HCT116 (cell line): ENCODE results near the gene CCDC8. TPM values are rescaled to one million over a fixed set of nuclear protein-coding genes. Genes with fewer than 3 reads are reported as not detected.

Experiments
- ATAC-seq: fragments of 200-7000 bp; cut with Tn5 transposase; 2 replicates; pipeline ENCODE4 v1.9.1; 2020; ENCODE audit warnings: mild to moderate bottlenecking, moderate library complexity
- BruUV-seq: library from RNA; stranded (reverse); fragments of 400-500 nt; replicated peaks from 2 replicates; lab custom pipeline; 2021; lab: Mats Ljungman, UMichigan
- CTCF ChIA-PET: fragments of 300-600 bp; sonication (Branson Sonifier 250); formaldehyde crosslinking; loops from one replicate; lab custom pipeline; 2021; ENCODE audit warnings: antibody characterized with exemption; lab: Charles Lee
- POLR2A ChIA-PET: fragments of 300-600, 350-600 bp; sonication (Branson Sonifier 250); formaldehyde crosslinking; loops from one replicate; lab custom pipeline; 2021; ENCODE audit warnings: antibody characterized with exemption; lab: Charles Lee
- RAD21 ChIA-PET, 2 experiments: fragments of 300-600 bp; sonication (Branson Sonifier 250); formaldehyde crosslinking; loops; one replicate each; lab custom pipeline; 2023; ENCODE audit warnings: low total read pairs in 2 of 2; ENCODE audit not compliant: uncharacterized antibody in 2 of 2, unreplicated experiment in 2 of 2, low non-redundant PET in 1 of 2; lab: Charles Lee
- DNase-seq: peaks from one replicate; pipeline ENCODE4 v3.0.0-alpha.2; 2010; ENCODE audit warnings: low read depth, low spot score
- H2AFZ ChIP-seq: fragments of 200-600 bp; shearing (Covaris generic), sonication (generic); 2 replicates; pipeline ENCODE4 v1.6.1; 2017; ENCODE audit warnings: low read depth, mixed run types, mixed read lengths, antibody characterized with exemption, low read length; ENCODE audit not compliant: poor library complexity, severe bottlenecking
- H3K27ac ChIP-seq: 2 replicates; pipeline ENCODE4 v1.5.1; 2012; ENCODE audit warnings: low read depth, low read length
- H3K27me3 ChIP-seq: fragments of 200-600 bp; sonication (generic); 2 replicates; pipeline ENCODE4 v1.6.1; 2016; ENCODE audit warnings: mixed run types, low read length, mixed read lengths; ENCODE audit not compliant: insufficient read depth
- H3K36me3 ChIP-seq, 2 experiments: fragments of 200-500 bp in 1 of 2; fragments of 200-600 bp in 1 of 2; sonication (Bioruptor generic) in 1 of 2; sonication (generic) in 1 of 2; 2 replicates each; pipeline versions ENCODE4 v1.5.1 to v1.6.1; 2014 to 2016; ENCODE audit warnings: low read length in 2 of 2, inconsistent platforms in 1 of 2, mixed read lengths in 1 of 2, mixed run types in 1 of 2; ENCODE audit not compliant: insufficient read depth in 2 of 2, control insufficient read depth in 1 of 2
- H3K4me1 ChIP-seq, 2 experiments: fragments of 200-600 bp in 1 of 2; sonication (generic) in 1 of 2; 2 replicates each; pipeline versions ENCODE4 v1.5.1 to v1.6.1; 2012 to 2017; ENCODE audit warnings: low read length in 2 of 2, inconsistent platforms in 1 of 2, mild to moderate bottlenecking in 1 of 2, mixed read lengths in 1 of 2, mixed run types in 1 of 2, moderate library complexity in 1 of 2; ENCODE audit not compliant: insufficient read depth in 2 of 2, control insufficient read depth in 1 of 2
- H3K4me2 ChIP-seq: fragments of 200-600 bp; sonication (generic); 2 replicates; pipeline ENCODE4 v1.6.1; 2017; ENCODE audit warnings: mixed run types, low read length, mixed read lengths
- H3K4me3 ChIP-seq, 2 experiments: fragments of 200-600 bp in 1 of 2; sonication (generic) in 1 of 2; replicated peaks in 1 of 2; 2 replicates each; pipeline ENCODE4 v1.5.1; 2011 to 2016; ENCODE audit warnings: low read length in 2 of 2, control low read depth in 1 of 2, low read depth in 1 of 2, mild to moderate bottlenecking in 1 of 2, mixed read lengths in 1 of 2, mixed run types in 1 of 2
- H3K79me2 ChIP-seq: fragments of 200-600 bp; sonication (generic); 2 replicates; pipeline ENCODE4 v1.6.1; 2017; ENCODE audit warnings: mild to moderate bottlenecking, mixed run types, low read length, moderate library complexity, mixed read lengths; ENCODE audit not compliant: insufficient read depth
- H3K9ac ChIP-seq: fragments of 200-600 bp; sonication (generic); 2 replicates; pipeline ENCODE4 v1.6.1; 2016; ENCODE audit warnings: low read length, mixed read lengths
- H3K9me2 ChIP-seq: fragments of 200-600 bp; sonication (generic), shearing (Covaris generic); 2 replicates; pipeline ENCODE4 v1.6.1; 2017; ENCODE audit warnings: mixed run types, mild to moderate bottlenecking, moderate library complexity; ENCODE audit not compliant: insufficient read depth
- H3K9me3 ChIP-seq, 2 experiments: fragments of 200-500 bp in 1 of 2; fragments of 200-600 bp in 1 of 2; sonication (Bioruptor generic) in 1 of 2; sonication (generic) in 1 of 2; 2 replicates each; pipeline ENCODE4 v1.6.1; 2014 to 2017; ENCODE audit warnings: low read length in 2 of 2, mixed read lengths in 2 of 2, inconsistent platforms in 1 of 2, low read depth in 1 of 2, mild to moderate bottlenecking in 1 of 2, mixed run types in 1 of 2, moderate library complexity in 1 of 2; ENCODE audit not compliant: control insufficient read depth in 1 of 2, insufficient read depth in 1 of 2
- H4K20me1 ChIP-seq: fragments of 200-600 bp; sonication (generic), shearing (Covaris generic); 2 replicates; pipeline ENCODE4 v1.6.1; 2017; ENCODE audit warnings: mixed run types, mild to moderate bottlenecking, moderate library complexity; ENCODE audit not compliant: insufficient read depth
- CBX3 ChIP-seq: IDR thresholded peaks from 2 replicates; pipeline ENCODE4 v1.6.1; 2012; ENCODE audit warnings: low read depth
- CEBPB ChIP-seq: IDR thresholded peaks from 2 replicates; pipeline ENCODE4 v1.6.1; 2012; ENCODE audit warnings: low read depth
- EZH2phosphoT487 ChIP-seq: fragments of 200-600 bp; IDR thresholded peaks from 2 replicates; pipeline ENCODE4 v1.6.1; 2018; ENCODE audit warnings: antibody characterized with exemption, borderline replicate concordance
- JUND ChIP-seq: IDR thresholded peaks from 2 replicates; pipeline ENCODE4 v1.6.1; 2012
- POLR2A ChIP-seq: IDR thresholded peaks from 2 replicates; pipeline ENCODE4 v1.7.0; 2011; ENCODE audit warnings: borderline replicate concordance; ENCODE audit not compliant: insufficient read depth, insufficient read length; ENCODE audit errors: extremely low read depth
- SP1 ChIP-seq: IDR thresholded peaks from 2 replicates; pipeline ENCODE4 v1.6.1; 2012; ENCODE audit warnings: low read depth
- TCF7L2 ChIP-seq: IDR thresholded peaks from 2 replicates; pipeline ENCODE4 v1.7.0; 2011; ENCODE audit warnings: borderline replicate concordance, inconsistent platforms; ENCODE audit not compliant: insufficient read depth, insufficient read length; ENCODE audit errors: extremely low read depth
- intact Hi-C: fragments of 100-400 bp; cut with micrococcal nuclease; formaldehyde crosslinking; loops from 2 replicates; pipeline ENCODE4 v1.10.0; 2022
- total RNA-seq: library from RNA; stranded (reverse); gene quantifications from one replicate; pipeline ENCODE4 v1.2.1, GENCODE V29; 2021; ENCODE audit not compliant: unreplicated experiment
- TF ChIP-seq, protein P1 (sequence below), 3 experiments: fragments of 200-600 bp in 1 of 3; sonication (generic) in 1 of 3; IDR thresholded peaks in 2 of 3; conservative IDR thresholded peaks in 1 of 3; 2 replicates each; pipeline ENCODE4 v1.5.1; 2012 to 2017; ENCODE audit warnings: low read depth in 2 of 3, low read length in 2 of 3, antibody characterized with exemption in 1 of 3, borderline replicate concordance in 1 of 3, control low read depth in 1 of 3, mild to moderate bottlenecking in 1 of 3, mixed read lengths in 1 of 3, mixed run types in 1 of 3, moderate library complexity in 1 of 3; ENCODE audit not compliant: insufficient read depth in 1 of 3
- TF ChIP-seq, protein P2 (sequence below): IDR thresholded peaks from 2 replicates; pipeline ENCODE4 v1.6.1; 2011; ENCODE audit warnings: mild to moderate bottlenecking, low read length, moderate library complexity; ENCODE audit not compliant: insufficient replicate concordance; ENCODE audit errors: extremely low read depth
- TF ChIP-seq, protein P3 (sequence below): IDR thresholded peaks from 2 replicates; pipeline ENCODE4 v1.6.1; 2012; ENCODE audit warnings: low read depth

The CCDC8 gene
- total RNA-seq, 1 experiment from 2014 or later = 0.10 TPM

DNA sequence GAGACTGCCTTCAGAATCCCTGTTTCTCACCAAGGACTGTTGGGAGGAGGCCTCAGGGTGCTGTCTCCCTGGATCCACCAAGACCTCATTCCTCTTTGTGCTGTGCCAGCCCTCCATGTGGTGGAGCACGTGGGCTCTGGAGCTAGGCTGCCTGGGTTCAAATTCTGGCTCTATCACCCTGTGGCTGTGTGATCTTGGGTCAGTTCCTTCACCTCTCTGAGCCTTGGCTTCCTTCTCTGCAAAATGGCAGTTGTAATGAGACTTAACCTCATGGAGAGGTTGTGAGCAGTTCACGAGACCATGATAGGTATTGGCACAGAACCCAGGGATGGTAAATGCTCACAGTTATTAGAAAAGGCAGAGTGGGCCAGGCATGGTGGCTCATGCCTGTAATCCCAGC lies 9.0 kb upstream of the CCDC8 start:
- intact Hi-C loops = no loop called here
- no TSS peak for BruUV-seq
- H2AFZ ChIP-seq = no peak overlapping the region
- POLR2A ChIA-PET = no interaction called here
- TF ChIP-seq POLR2A (no peak), JUND (no peak), SP1 (no peak), EZH2phosphoT487 (no peak), CBX3 (no peak)
- TF ChIP-seq, protein P1, sequence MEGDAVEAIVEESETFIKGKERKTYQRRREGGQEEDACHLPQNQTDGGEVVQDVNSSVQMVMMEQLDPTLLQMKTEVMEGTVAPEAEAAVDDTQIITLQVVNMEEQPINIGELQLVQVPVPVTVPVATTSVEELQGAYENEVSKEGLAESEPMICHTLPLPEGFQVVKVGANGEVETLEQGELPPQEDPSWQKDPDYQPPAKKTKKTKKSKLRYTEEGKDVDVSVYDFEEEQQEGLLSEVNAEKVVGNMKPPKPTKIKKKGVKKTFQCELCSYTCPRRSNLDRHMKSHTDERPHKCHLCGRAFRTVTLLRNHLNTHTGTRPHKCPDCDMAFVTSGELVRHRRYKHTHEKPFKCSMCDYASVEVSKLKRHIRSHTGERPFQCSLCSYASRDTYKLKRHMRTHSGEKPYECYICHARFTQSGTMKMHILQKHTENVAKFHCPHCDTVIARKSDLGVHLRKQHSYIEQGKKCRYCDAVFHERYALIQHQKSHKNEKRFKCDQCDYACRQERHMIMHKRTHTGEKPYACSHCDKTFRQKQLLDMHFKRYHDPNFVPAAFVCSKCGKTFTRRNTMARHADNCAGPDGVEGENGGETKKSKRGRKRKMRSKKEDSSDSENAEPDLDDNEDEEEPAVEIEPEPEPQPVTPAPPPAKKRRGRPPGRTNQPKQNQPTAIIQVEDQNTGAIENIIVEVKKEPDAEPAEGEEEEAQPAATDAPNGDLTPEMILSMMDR (IDR thresholded peaks at IDR 0.05 in 2 of 3, conservative IDR thresholded peaks at IDR 0.05 in 1 of 3; ENCODE audit: borderline replicate concordance in 1 of 3, insufficient read depth in 1 of 3, low read depth in 2 of 3, low read length in 2 of 3) = no peak
- TF ChIP-seq, all 23 proteins: peak for 0
- ATAC-seq (no peak), DNase-seq (no peak)
- ChIA-PET RAD21 (no interaction called here), CTCF (no interaction called here)
- H3K27ac ChIP-seq = no peak overlapping the region
- no peaks in the 10 kb centered on the region for H3K9me2 ChIP-seq
- no peaks in the 10 kb centered on the region for H3K36me3 ChIP-seq
- H3K9me3 ChIP-seq = no peaks in the 10 kb centered on the region
- peaks cover 0 to 2% of the 10 kb centered on the region in 2 experiments; a peak in 1 of 4 replicates for H3K4me1 ChIP-seq
- no peaks in the 10 kb centered on the region for H4K20me1 ChIP-seq
- no peak overlapping the region for H3K4me3 ChIP-seq
- no peaks in the 10 kb centered on the region for H3K27me3 ChIP-seq
- H3K4me2 ChIP-seq = no peak overlapping the region
- H3K9ac ChIP-seq = no peak overlapping the region
- no peaks in the 10 kb centered on the region for H3K79me2 ChIP-seq

DNA sequence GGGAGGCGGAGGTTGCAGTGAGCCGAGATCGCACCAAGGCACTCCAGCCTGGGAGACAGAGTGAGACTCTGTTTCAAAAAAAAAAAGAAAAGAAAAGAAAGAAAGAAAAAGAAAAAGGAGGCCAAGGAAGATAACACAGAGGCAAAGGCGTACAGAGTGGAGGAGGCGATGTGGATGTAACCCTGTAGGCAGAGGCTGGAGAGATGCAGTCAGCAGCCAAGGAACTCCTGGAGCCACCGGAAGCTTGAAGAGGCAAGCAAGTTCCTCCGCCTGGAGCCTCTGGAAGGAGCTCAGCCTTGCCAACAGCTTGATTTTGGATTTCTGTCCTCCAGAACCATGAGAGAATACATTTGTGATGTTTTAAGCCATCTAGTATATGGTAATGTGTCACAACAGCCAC lies 6.7 kb upstream of the CCDC8 start:
- Histone ChIP-seq H2AFZ (no peak overlapping the region), H3K4me2 (no peak overlapping the region), H3K4me3 (no peak overlapping the region), H3K9me2 (no peaks in the 10 kb centered on the region), H4K20me1 (no peaks in the 10 kb centered on the region), H3K27me3 (no peaks in the 10 kb centered on the region), H3K4me1 (peaks cover 12 to 16% of the 10 kb centered on the region in 2 experiments), H3K9me3 (no peaks in the 10 kb centered on the region), H3K36me3 (no peaks in the 10 kb centered on the region), H3K9ac (no peak overlapping the region), H3K79me2 (no peaks in the 10 kb centered on the region), H3K27ac (no peak overlapping the region)
- ATAC-seq = no peak
- DNase-seq = no peak
- no TSS peak for BruUV-seq
- intact Hi-C loops = no loop called here
- RAD21 ChIA-PET = no interaction called here
- CTCF ChIA-PET = no interaction called here
- POLR2A ChIA-PET = no interaction called here
- TF ChIP-seq, protein P2, sequence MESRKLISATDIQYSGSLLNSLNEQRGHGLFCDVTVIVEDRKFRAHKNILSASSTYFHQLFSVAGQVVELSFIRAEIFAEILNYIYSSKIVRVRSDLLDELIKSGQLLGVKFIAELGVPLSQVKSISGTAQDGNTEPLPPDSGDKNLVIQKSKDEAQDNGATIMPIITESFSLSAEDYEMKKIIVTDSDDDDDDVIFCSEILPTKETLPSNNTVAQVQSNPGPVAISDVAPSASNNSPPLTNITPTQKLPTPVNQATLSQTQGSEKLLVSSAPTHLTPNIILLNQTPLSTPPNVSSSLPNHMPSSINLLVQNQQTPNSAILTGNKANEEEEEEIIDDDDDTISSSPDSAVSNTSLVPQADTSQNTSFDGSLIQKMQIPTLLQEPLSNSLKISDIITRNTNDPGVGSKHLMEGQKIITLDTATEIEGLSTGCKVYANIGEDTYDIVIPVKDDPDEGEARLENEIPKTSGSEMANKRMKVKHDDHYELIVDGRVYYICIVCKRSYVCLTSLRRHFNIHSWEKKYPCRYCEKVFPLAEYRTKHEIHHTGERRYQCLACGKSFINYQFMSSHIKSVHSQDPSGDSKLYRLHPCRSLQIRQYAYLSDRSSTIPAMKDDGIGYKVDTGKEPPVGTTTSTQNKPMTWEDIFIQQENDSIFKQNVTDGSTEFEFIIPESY = no peak
- no peak for TF ChIP-seq CEBPB
- TF ChIP-seq, protein P3, sequence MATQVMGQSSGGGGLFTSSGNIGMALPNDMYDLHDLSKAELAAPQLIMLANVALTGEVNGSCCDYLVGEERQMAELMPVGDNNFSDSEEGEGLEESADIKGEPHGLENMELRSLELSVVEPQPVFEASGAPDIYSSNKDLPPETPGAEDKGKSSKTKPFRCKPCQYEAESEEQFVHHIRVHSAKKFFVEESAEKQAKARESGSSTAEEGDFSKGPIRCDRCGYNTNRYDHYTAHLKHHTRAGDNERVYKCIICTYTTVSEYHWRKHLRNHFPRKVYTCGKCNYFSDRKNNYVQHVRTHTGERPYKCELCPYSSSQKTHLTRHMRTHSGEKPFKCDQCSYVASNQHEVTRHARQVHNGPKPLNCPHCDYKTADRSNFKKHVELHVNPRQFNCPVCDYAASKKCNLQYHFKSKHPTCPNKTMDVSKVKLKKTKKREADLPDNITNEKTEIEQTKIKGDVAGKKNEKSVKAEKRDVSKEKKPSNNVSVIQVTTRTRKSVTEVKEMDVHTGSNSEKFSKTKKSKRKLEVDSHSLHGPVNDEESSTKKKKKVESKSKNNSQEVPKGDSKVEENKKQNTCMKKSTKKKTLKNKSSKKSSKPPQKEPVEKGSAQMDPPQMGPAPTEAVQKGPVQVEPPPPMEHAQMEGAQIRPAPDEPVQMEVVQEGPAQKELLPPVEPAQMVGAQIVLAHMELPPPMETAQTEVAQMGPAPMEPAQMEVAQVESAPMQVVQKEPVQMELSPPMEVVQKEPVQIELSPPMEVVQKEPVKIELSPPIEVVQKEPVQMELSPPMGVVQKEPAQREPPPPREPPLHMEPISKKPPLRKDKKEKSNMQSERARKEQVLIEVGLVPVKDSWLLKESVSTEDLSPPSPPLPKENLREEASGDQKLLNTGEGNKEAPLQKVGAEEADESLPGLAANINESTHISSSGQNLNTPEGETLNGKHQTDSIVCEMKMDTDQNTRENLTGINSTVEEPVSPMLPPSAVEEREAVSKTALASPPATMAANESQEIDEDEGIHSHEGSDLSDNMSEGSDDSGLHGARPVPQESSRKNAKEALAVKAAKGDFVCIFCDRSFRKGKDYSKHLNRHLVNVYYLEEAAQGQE = no peak
- TF ChIP-seq TCF7L2 = no peak
- TF ChIP-seq, protein P1 (IDR thresholded peaks at IDR 0.05 in 2 of 3, conservative IDR thresholded peaks at IDR 0.05 in 1 of 3; ENCODE audit: borderline replicate concordance in 1 of 3, insufficient read depth in 1 of 3, low read depth in 2 of 3, low read length in 2 of 3) = no peak
